ENCODE results near the gene EXOC1. TPM values are rescaled to one million over a fixed set of nuclear protein-coding genes. Genes with fewer than 3 reads are reported as not detected.

Gene EXOC1
- polyA plus RNA-seq, 1 donor, result 38.2 TPM

DNA sequence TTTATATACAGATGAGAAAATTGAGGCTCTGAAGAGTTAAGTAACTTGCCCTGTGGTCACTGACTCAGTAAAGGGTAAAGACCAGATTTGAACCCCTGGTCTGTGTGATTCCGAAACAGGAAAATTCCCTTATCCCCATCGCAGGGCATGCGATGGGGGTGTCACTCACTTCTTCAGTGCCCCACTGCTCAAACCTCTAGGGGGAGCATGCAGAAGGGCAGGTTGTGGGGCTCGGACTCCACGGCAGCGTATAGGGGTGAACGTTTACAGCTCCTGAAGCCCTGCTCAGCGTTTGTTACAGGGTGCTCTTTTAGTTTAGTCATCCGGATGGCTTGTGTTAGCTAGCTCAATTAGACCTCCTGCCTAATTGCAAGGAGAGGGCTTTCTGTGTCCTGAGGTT lies 3.7 kb upstream of the EXOC1 start:
- DNase-seq, result no peak
- H3K9me3 ChIP-seq (ENCODE audit: control insufficient read depth, low read depth, low read length), result no peaks in the 10 kb centered on the region
- H3K27ac ChIP-seq (ENCODE audit: low read length), result no peak overlapping the region
- H3K4me3 ChIP-seq (ENCODE audit: low read length), result no peak overlapping the region
- peaks cover 5% of the 10 kb centered on the region for H3K27me3 ChIP-seq (ENCODE audit: control insufficient read depth, insufficient read depth, low read length)
- no peaks in the 10 kb centered on the region for H3K4me1 ChIP-seq (ENCODE audit: control insufficient read depth, insufficient read depth, low read length)
- WGBS (ENCODE audit: insufficient coverage, low lambda C conversion rate), result no CpG with 5 or more reads among the region's 9 CpGs
- no peaks in the 10 kb centered on the region for H3K36me3 ChIP-seq (ENCODE audit: control insufficient read depth, insufficient read depth, low read length)

DNA sequence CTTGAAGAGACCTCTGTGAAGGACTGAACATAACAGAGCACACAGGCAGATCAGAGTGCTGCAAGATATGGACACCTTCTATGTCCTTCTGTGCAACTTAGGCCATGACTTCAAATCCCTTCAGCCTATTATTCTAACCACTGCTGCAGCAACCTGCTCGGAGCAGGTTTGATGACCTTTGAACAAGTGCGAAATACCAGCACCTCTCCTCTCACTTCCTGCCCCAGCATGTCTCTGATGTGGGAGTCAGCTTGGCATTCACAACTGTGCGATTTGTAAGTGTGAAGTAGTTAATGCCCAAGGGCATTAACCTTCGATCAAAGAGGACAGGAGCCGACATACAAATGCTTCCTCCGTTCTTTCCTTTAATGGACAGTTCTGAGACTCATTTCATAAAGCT lies 1.6 kb upstream of the EXOC1 start:
- H3K9me3 ChIP-seq (ENCODE audit: control insufficient read depth, low read depth, low read length), result no peaks in the 10 kb centered on the region
- H3K36me3 ChIP-seq (ENCODE audit: control insufficient read depth, insufficient read depth, low read length), result no peaks in the 10 kb centered on the region
- peaks cover 5% of the 10 kb centered on the region for H3K27me3 ChIP-seq (ENCODE audit: control insufficient read depth, insufficient read depth, low read length)
- WGBS (ENCODE audit: insufficient coverage, low lambda C conversion rate), result 80% methylated on average over 1 of the region's 6 CpGs
- DNase-seq, result peak; percentile 19 to 60
- no peaks in the 10 kb centered on the region for H3K4me1 ChIP-seq (ENCODE audit: control insufficient read depth, insufficient read depth, low read length)
- H3K27ac ChIP-seq (ENCODE audit: low read length), result no peak overlapping the region
- H3K4me3 ChIP-seq (ENCODE audit: low read length), result no peak overlapping the region

DNA sequence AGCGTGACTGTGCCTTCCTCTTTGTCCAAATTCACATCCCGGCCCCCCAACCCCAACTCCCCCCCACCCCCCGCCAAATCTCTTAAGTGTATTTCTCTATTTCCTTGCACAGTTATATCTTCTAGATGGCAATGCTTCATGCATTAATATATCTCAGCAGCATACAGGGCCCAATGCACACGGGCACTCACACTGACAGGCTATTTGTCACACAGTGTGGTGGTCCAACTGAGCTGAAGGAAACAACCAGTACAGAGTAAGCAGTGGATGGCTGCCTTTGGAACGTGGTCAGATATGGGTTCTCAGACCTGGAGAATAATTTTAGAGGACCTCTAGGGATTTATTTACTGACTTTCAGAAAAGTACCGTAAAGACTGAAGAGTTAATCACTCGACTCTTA lies 681 bp downstream of the EXOC1 start:
- Histone ChIP-seq H3K4me1 (ENCODE audit: control insufficient read depth, insufficient read depth, low read length) (no peaks in the 10 kb centered on the region), H3K27ac (ENCODE audit: low read length) (no peak overlapping the region), H3K27me3 (ENCODE audit: control insufficient read depth, insufficient read depth, low read length) (peaks cover 5% of the 10 kb centered on the region), H3K36me3 (ENCODE audit: control insufficient read depth, insufficient read depth, low read length) (no peaks in the 10 kb centered on the region), H3K4me3 (ENCODE audit: low read length) (peak overlapping the region; percentile 86), H3K9me3 (ENCODE audit: control insufficient read depth, low read depth, low read length) (no peaks in the 10 kb centered on the region)
- peak in 1 of 2 donors; percentile 17 for DNase-seq
- no CpG with 5 or more reads among the region's 7 CpGs for WGBS (ENCODE audit: insufficient coverage, low lambda C conversion rate)

DNA sequence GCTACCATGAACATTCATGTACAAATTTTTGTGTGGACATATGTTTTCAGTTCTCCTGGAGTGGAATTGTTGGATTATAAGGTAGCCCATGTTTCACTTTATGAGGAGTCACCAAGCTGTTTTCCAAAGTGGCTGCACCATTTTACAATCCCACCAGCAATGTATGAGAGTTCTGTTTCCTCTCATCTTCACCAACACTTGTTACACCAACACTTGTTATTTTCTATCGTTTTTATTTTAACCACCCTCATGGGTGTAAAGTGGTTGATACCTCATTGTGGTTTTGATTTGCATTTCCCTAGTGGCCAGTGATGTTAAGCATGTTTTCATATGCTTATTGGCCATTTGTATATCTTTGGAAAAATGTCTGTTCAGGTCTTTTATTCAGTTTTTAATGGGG lies 4.1 kb downstream of the EXOC1 start:
- DNase-seq, result no peak
- no peaks in the 10 kb centered on the region for H3K4me1 ChIP-seq (ENCODE audit: control insufficient read depth, insufficient read depth, low read length)
- H3K27ac ChIP-seq (ENCODE audit: low read length), result no peak overlapping the region
- no peak overlapping the region for H3K4me3 ChIP-seq (ENCODE audit: low read length)
- WGBS (ENCODE audit: insufficient coverage, low lambda C conversion rate), result 86% methylated on average over 1 of the region's 1 CpG
- H3K36me3 ChIP-seq (ENCODE audit: control insufficient read depth, insufficient read depth, low read length), result peaks cover 11% of the 10 kb centered on the region
- no peaks in the 10 kb centered on the region for H3K27me3 ChIP-seq (ENCODE audit: control insufficient read depth, insufficient read depth, low read length)
- H3K9me3 ChIP-seq (ENCODE audit: control insufficient read depth, low read depth, low read length), result no peaks in the 10 kb centered on the region

DNA sequence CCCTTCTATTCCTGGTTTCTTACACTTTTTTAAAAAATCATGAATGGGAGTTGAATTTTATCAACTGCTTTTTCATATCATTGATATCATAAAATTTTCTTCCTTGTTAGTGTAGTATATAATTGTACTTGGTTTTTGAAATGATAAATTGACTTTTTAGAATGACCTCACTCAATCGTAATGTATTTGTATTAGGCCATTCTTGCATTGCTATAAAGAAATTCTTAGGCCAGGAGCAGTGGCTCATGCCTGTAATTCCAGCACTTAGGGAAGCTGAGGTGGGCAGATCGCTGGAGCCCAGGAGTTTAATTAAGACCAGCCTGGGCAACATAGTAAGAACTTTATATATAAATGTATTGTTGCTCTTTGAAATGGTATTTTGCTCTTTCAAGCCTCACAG lies 6.3 kb downstream of the EXOC1 start:
- no peak overlapping the region for H3K27ac ChIP-seq (ENCODE audit: low read length)
- no CpG with 5 or more reads among the region's 2 CpGs for WGBS (ENCODE audit: insufficient coverage, low lambda C conversion rate)
- H3K9me3 ChIP-seq (ENCODE audit: control insufficient read depth, low read depth, low read length), result no peaks in the 10 kb centered on the region
- H3K4me3 ChIP-seq (ENCODE audit: low read length), result no peak overlapping the region
- peaks cover 17% of the 10 kb centered on the region for H3K36me3 ChIP-seq (ENCODE audit: control insufficient read depth, insufficient read depth, low read length)
- no peak for DNase-seq
- H3K4me1 ChIP-seq (ENCODE audit: control insufficient read depth, insufficient read depth, low read length), result no peaks in the 10 kb centered on the region
- H3K27me3 ChIP-seq (ENCODE audit: control insufficient read depth, insufficient read depth, low read length), result no peaks in the 10 kb centered on the region

DNA sequence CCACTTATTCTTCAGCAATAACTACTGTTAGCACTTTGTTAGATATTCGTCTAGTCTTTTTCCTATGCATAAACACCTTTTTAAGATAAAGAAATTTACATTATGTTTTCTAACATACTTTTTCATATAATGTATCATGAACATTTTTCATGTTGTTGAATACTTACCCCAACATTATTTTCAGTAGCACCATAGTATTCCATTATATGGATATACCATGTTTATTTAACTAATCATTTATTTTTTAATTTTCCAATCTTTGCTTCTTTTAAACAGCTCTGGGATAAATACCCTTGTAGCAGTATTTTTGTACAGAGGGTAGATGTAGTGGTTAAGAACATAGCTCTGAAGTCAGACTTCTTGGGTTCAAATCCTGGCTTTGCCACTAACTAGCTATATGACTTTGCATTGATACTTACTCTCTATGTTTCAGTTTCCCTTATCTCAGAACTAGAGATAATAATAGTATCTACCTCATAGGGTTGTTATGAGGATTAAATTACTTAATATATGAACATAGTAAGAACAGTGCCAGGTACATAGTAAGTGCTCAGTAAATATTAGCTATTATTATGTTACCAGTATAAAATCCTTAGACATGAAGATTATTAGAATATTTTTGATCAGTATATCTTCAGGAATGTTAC lies 11.3 kb downstream of the EXOC1 start:
- no peaks in the 10 kb centered on the region for H3K27me3 ChIP-seq (ENCODE audit: control insufficient read depth, insufficient read depth, low read length)
- H3K4me3 ChIP-seq (ENCODE audit: low read length), result no peak overlapping the region
- no peaks in the 10 kb centered on the region for H3K9me3 ChIP-seq (ENCODE audit: control insufficient read depth, low read depth, low read length)
- 100% methylated on average over 1 of the region's 1 CpG for WGBS (ENCODE audit: insufficient coverage, low lambda C conversion rate)
- H3K27ac ChIP-seq (ENCODE audit: low read length), result no peak overlapping the region
- peaks cover 36% of the 10 kb centered on the region for H3K36me3 ChIP-seq (ENCODE audit: control insufficient read depth, insufficient read depth, low read length)
- no peaks in the 10 kb centered on the region for H3K4me1 ChIP-seq (ENCODE audit: control insufficient read depth, insufficient read depth, low read length)
- DNase-seq, result no peak

DNA sequence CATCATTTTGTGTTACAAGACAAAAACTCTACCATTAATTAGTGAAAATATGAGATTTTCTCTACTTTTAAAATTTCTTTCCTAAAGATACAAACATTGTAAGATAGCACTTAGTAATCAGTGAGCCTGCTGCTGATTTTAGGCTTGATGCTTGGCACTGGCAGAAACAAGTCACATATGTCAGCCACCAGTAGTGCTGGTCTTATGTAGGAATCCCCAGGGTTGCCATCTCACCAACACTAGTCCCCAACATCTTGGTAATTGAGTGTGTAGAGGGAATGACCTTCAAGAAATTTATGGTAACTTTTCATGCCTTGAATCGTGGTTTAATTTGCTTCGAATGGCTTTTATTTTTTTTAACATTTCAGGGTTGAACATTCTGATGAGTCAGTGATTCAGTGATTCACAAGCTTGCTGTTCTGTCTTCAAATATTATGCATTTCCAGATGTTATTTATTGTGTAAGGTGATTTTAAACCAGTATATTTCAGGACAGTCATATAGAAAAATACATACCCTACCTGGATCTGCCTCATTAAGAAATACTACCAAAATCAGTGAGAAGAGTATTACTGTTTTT lies 11.9 kb downstream of the EXOC1 start:
- no peak overlapping the region for H3K27ac ChIP-seq (ENCODE audit: low read length)
- H3K9me3 ChIP-seq (ENCODE audit: control insufficient read depth, low read depth, low read length), result no peaks in the 10 kb centered on the region
- DNase-seq, result no peak
- no peak overlapping the region for H3K4me3 ChIP-seq (ENCODE audit: low read length)
- WGBS (ENCODE audit: insufficient coverage, low lambda C conversion rate), result 100% methylated on average over 2 of the region's 2 CpGs
- H3K36me3 ChIP-seq (ENCODE audit: control insufficient read depth, insufficient read depth, low read length), result peaks cover 39% of the 10 kb centered on the region
- H3K4me1 ChIP-seq (ENCODE audit: control insufficient read depth, insufficient read depth, low read length), result no peaks in the 10 kb centered on the region
- no peaks in the 10 kb centered on the region for H3K27me3 ChIP-seq (ENCODE audit: control insufficient read depth, insufficient read depth, low read length)

DNA sequence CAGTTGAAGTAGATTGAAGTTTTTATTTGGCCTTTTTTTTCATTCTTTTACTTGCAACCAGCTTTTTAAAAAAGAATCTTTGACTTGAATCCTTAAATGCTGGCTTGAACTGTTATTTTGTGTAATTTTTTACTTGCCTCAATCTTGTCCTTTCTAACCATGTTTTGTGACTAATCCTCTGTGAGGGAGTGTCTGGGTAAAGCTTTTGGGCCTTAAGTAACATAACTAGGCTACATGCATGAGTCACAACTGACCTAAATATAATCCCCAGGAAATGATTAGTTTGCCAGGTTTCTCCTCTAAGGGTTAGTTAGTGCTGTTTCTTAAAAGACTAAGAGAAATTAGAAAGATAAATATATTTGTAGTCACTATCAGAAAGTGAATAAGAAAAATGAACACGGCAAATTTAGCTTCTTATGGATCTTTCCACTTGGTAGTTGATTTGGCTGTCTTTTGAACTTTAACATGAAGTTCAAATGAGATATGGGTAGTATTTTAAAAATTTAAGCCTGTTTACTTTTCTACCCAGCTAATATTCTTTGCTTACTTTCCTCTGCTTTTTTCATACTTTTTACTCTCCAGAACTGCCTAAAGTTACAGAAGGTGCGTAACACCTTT lies 13.0 kb downstream of the EXOC1 start:
- H3K27ac ChIP-seq (ENCODE audit: low read length), result no peak overlapping the region
- no peaks in the 10 kb centered on the region for H3K4me1 ChIP-seq (ENCODE audit: control insufficient read depth, insufficient read depth, low read length)
- 100% methylated on average over 2 of the region's 2 CpGs for WGBS (ENCODE audit: insufficient coverage, low lambda C conversion rate)
- DNase-seq, result no peak
- no peaks in the 10 kb centered on the region for H3K27me3 ChIP-seq (ENCODE audit: control insufficient read depth, insufficient read depth, low read length)
- no peaks in the 10 kb centered on the region for H3K9me3 ChIP-seq (ENCODE audit: control insufficient read depth, low read depth, low read length)
- H3K4me3 ChIP-seq (ENCODE audit: low read length), result no peak overlapping the region
- H3K36me3 ChIP-seq (ENCODE audit: control insufficient read depth, insufficient read depth, low read length), result peaks cover 38% of the 10 kb centered on the region

DNA sequence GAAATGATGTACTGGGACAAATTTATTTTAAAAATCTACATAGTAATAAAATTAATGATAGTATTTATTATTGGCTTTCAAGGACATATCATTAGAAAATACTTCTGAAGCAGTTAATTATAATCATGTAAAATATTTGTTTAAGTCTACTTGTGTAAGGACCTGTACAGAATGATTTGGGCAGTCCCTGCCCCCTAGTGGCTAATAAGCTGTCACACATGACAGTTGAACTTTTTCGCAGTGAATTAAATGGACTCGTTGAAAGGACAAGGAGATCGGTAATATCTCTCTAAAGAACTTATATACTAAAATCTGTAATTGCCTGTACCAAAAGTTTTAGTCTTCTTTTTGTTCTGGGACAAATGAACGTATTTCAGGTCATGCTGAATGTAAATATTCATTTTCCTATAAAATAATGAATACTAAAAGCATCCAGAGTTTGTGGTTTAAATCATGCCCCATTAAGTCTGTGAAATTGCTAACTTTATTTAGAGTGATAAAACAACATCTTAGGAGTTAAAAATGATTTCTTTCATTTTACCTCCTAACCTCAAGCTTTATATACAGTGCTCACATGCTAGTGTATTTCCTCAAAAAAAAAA lies 13.6 kb downstream of the EXOC1 start:
- Histone ChIP-seq H3K27me3 (ENCODE audit: control insufficient read depth, insufficient read depth, low read length) (no peaks in the 10 kb centered on the region), H3K9me3 (ENCODE audit: control insufficient read depth, low read depth, low read length) (no peaks in the 10 kb centered on the region), H3K27ac (ENCODE audit: low read length) (no peak overlapping the region), H3K36me3 (ENCODE audit: control insufficient read depth, insufficient read depth, low read length) (peaks cover 44% of the 10 kb centered on the region), H3K4me1 (ENCODE audit: control insufficient read depth, insufficient read depth, low read length) (no peaks in the 10 kb centered on the region), H3K4me3 (ENCODE audit: low read length) (no peak overlapping the region)
- peak; percentile 25 to 35 for DNase-seq
- WGBS (ENCODE audit: insufficient coverage, low lambda C conversion rate), result 20% methylated on average over 1 of the region's 4 CpGs

DNA sequence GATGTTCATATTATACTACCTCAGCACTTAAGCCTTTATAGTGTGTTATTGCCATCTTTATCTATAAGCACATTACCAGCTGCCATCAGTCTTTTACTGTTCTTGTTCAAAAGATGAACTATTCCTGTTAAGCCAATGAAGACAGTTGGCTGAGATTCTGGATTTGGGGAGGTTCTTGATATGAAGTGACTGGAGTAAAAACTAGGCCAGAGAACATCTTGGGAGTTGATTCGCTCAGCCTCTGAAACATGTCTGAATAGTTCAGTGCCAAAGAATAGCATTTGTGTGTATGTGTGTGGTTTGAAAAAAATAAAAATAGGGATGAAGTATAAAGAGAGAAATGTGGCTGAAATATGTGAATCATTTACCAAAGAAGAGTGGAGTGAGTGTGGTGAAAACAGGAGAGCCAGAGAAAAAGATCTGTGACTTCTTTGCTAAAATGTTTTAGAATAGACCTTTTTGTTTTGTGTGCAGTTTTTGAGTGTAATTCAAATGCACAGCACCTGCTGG lies 15.2 kb downstream of the EXOC1 start:
- Histone ChIP-seq H3K27me3 (ENCODE audit: control insufficient read depth, insufficient read depth, low read length) (no peaks in the 10 kb centered on the region), H3K4me1 (ENCODE audit: control insufficient read depth, insufficient read depth, low read length) (no peaks in the 10 kb centered on the region), H3K27ac (ENCODE audit: low read length) (no peak overlapping the region), H3K9me3 (ENCODE audit: control insufficient read depth, low read depth, low read length) (no peaks in the 10 kb centered on the region), H3K4me3 (ENCODE audit: low read length) (no peak overlapping the region), H3K36me3 (ENCODE audit: control insufficient read depth, insufficient read depth, low read length) (peaks cover 47% of the 10 kb centered on the region)
- WGBS (ENCODE audit: insufficient coverage, low lambda C conversion rate), result 100% methylated on average over 1 of the region's 1 CpG
- DNase-seq, result no peak
